Panc1 (cell line): Measurements from ENCODE around the gene RASGRF2. TPM values are rescaled to one million over a fixed set of nuclear protein-coding genes. Genes with fewer than 3 reads are reported as not detected.

ENCODE experiments used
- ATAC-seq: fragments of 200-7000 bp; cut with Tn5 transposase; 2 replicates; pipeline ENCODE4 v1.9.1; 2020; ENCODE audit warnings: mild to moderate bottlenecking, moderate library complexity
- BruUV-seq: library from RNA; stranded (reverse); fragments of 400-500 nt; replicated peaks from 2 replicates; lab custom pipeline; 2021; lab: Mats Ljungman, UMichigan
- CTCF ChIA-PET: fragments of 300-600 bp; sonication (Branson Sonifier 250); formaldehyde crosslinking; loops from one replicate; lab custom pipeline; 2022; ENCODE audit warnings: antibody characterized with exemption; lab: Charles Lee
- POLR2A ChIA-PET: fragments of 300-600 bp; sonication (Branson Sonifier 250); formaldehyde crosslinking; loops from one replicate; lab custom pipeline; 2022; ENCODE audit warnings: antibody characterized with exemption; lab: Charles Lee
- DNase-seq: peaks from one replicate; pipeline ENCODE4 v3.0.0-alpha.2; 2010; ENCODE audit warnings: low read depth, low spot score
- H3K27ac ChIP-seq: 2 replicates; pipeline ENCODE4 v1.5.1; 2011; ENCODE audit warnings: mild to moderate bottlenecking, low read length, inconsistent platforms
- H3K27me3 ChIP-seq: fragments of 200-500 bp; sonication (Bioruptor generic); 2 replicates; pipeline ENCODE4 v1.6.0; 2014; ENCODE audit warnings: low read length, inconsistent platforms; ENCODE audit not compliant: control insufficient read depth, insufficient read depth
- H3K36me3 ChIP-seq: fragments of 200-500 bp; sonication (Bioruptor generic); 2 replicates; pipeline ENCODE4 v1.5.1; 2014; ENCODE audit warnings: inconsistent platforms, mild to moderate bottlenecking, low read length, moderate library complexity; ENCODE audit not compliant: control insufficient read depth, insufficient read depth
- H3K4me1 ChIP-seq: 2 replicates; pipeline ENCODE4 v1.5.1; 2011; ENCODE audit warnings: inconsistent platforms, mild to moderate bottlenecking, low read length, moderate library complexity; ENCODE audit not compliant: control insufficient read depth, insufficient read depth
- H3K4me3 ChIP-seq, 2 experiments: 2 replicates each; pipeline ENCODE4 v1.5.1; 2011 to 2012; ENCODE audit warnings: low read depth in 2 of 2, low read length in 2 of 2, mild to moderate bottlenecking in 2 of 2, inconsistent platforms in 1 of 2, moderate library complexity in 1 of 2
- H3K9me3 ChIP-seq: fragments of 200-500 bp; sonication (Bioruptor generic); 2 replicates; pipeline ENCODE4 v1.5.1; 2014; ENCODE audit warnings: low read depth, mild to moderate bottlenecking, inconsistent platforms, low read length, moderate library complexity; ENCODE audit not compliant: control insufficient read depth, insufficient read depth
- CTCF ChIP-seq: fragments of 450-650 bp; IDR thresholded peaks from 2 replicates; pipeline ENCODE4 v1.5.1; 2017; ENCODE audit warnings: mild to moderate bottlenecking
- POLR2AphosphoS5 ChIP-seq: IDR thresholded peaks from 2 replicates; pipeline ENCODE4 v1.6.1; 2012; ENCODE audit warnings: mild to moderate bottlenecking, low read depth, low read length, moderate library complexity
- REST ChIP-seq, 2 experiments: IDR thresholded peaks; 2 replicates each; pipeline ENCODE4 v1.6.1; 2011 to 2012; ENCODE audit warnings: low read depth in 2 of 2, control low read depth in 1 of 2, low read length in 1 of 2, mild to moderate bottlenecking in 1 of 2, moderate library complexity in 1 of 2; ENCODE audit not compliant: insufficient read depth in 1 of 2
- SIN3A ChIP-seq: IDR thresholded peaks from 2 replicates; pipeline ENCODE4 v1.6.1; 2012; ENCODE audit warnings: low read depth, mild to moderate bottlenecking, low read length, moderate library complexity, borderline replicate concordance; ENCODE audit not compliant: insufficient read depth
- TCF7L2 ChIP-seq: IDR thresholded peaks from 2 replicates; pipeline ENCODE4 v1.6.1; 2011; ENCODE audit warnings: mild to moderate bottlenecking, low read depth, low read length, inconsistent platforms
- in situ Hi-C: cut with HindIII; loops from 2 replicates; pipeline ENCODE4 v1.10.0; 2016; ENCODE audit warnings: low sequenced_read_pairs, low pct_unique_long_range_greater_than_20kb
- intact Hi-C: fragments of 100-400 bp; cut with micrococcal nuclease; formaldehyde crosslinking; loops from one replicate; pipeline ENCODE4 v1.10.0; 2022; ENCODE audit not compliant: unreplicated experiment
- total RNA-seq: library from RNA; stranded (reverse); gene quantifications from one replicate; pipeline ENCODE4 v1.2.1, GENCODE V29; 2021; ENCODE audit not compliant: unreplicated experiment

RASGRF2 gene
- total RNA-seq, 1 experiment from 2014 or later, result 4.7 TPM

DNA sequence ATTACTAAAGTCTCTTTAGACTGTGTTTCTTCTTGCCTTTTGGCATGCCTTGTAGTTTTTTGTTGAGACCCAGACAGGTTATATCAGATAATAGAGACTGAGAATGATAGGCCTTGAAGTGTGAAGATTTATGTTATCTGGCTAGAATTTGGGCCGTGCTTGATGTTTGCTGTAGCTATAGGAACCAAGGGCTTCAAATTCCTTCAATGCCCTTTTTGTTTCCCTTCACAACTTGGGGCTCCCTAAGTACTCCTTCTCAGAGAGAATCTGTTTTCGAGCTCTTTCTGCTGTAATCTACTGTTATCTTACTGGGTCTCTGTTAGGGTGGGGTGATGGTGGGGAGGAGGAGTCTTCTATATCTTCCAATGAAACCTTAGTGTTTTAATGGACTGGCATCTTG is 177.7 kb downstream of the RASGRF2 start:
- no peaks in the 10 kb centered on the region for H3K27me3 ChIP-seq
- ChIA-PET CTCF (no interaction called here), POLR2A (no interaction called here)
- no peak overlapping the region for H3K27ac ChIP-seq
- ATAC-seq, result no peak
- no peak for DNase-seq
- TF ChIP-seq POLR2AphosphoS5 (no peak), REST (IDR thresholded peaks at IDR 0.05; ENCODE audit: insufficient read depth in 1 of 2, low read depth in 2 of 2, low read length in 1 of 2) (no peak), SIN3A (no peak), CTCF (no peak), TCF7L2 (no peak)
- no peaks in the 10 kb centered on the region for H3K4me1 ChIP-seq
- no TSS peak for BruUV-seq
- H3K9me3 ChIP-seq, result no peaks in the 10 kb centered on the region
- no peaks in the 10 kb centered on the region for H3K36me3 ChIP-seq
- H3K4me3 ChIP-seq, result no peak overlapping the region
- in situ Hi-C loops (no loop called here), intact Hi-C loops (no loop called here)

DNA sequence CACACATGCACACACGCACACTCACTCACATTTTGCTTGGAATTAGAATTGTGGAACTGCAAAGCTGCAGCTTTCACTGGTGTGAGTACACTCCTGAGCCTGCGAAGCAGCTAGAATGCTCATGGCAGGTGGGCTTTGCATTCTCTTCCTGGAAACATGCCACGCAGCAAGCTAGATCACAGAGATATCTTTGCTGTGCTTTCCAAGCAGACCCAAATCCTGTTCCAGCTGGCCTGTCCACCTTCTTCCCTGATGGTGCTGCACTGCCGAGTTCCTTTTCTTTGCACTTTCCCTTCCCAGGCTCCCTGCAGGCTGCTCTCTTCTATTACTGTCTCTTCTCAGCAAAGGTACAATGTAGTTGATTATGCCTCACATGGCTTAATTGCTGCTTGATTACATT is 180.3 kb downstream of the RASGRF2 start:
- ATAC-seq (no peak), DNase-seq (no peak)
- Histone ChIP-seq H3K27me3 (no peaks in the 10 kb centered on the region), H3K27ac (no peak overlapping the region), H3K4me3 (no peak overlapping the region), H3K36me3 (no peaks in the 10 kb centered on the region), H3K4me1 (no peaks in the 10 kb centered on the region), H3K9me3 (no peaks in the 10 kb centered on the region)
- BruUV-seq, result no TSS peak
- TF ChIP-seq CTCF (no peak), TCF7L2 (no peak), SIN3A (no peak), POLR2AphosphoS5 (no peak), REST (IDR thresholded peaks at IDR 0.05; ENCODE audit: insufficient read depth in 1 of 2, low read depth in 2 of 2, low read length in 1 of 2) (no peak)
- in situ Hi-C loops, result no loop called here
- POLR2A ChIA-PET, result no interaction called here
- intact Hi-C loops, result no loop called here
- CTCF ChIA-PET, result no interaction called here
